GM18907 (cell line): ENCODE measurements around the gene GSTA5.
"Not testable (repeated sequence)": the region's sequence is repeated elsewhere in the genome, so short reads cannot be mapped to it uniquely, and the experiment has no call there.

Experiments used
- ATAC-seq: cut with Tn5 transposase; IDR thresholded peaks from one replicate; pipeline ENCODE4 v1.9.1; 2021; ENCODE audit warnings: mild to moderate bottlenecking, moderate library complexity; ENCODE audit not compliant: unreplicated experiment

GSTA5 gene

DNA sequence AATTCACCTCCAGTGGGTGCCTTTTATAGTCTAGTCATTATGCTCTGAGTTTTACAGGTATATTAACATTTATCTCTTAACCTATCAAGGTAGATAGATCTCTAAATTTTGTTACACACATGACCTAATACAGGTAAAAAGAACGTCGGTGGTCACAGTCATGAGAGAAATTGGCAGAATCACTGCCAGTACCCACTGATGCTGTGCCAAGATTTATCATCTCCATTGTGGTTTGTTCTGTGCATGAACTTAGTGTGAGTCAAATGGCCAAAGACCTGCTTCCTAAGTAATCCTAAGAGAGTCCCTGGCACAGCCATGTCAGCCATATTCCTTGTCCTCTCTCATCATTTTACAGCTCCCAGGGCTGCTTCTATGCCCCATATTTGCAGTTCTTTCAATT, 46.2 kb downstream of the GSTA5 start:
- not testable (repeated sequence) for ATAC-seq

DNA sequence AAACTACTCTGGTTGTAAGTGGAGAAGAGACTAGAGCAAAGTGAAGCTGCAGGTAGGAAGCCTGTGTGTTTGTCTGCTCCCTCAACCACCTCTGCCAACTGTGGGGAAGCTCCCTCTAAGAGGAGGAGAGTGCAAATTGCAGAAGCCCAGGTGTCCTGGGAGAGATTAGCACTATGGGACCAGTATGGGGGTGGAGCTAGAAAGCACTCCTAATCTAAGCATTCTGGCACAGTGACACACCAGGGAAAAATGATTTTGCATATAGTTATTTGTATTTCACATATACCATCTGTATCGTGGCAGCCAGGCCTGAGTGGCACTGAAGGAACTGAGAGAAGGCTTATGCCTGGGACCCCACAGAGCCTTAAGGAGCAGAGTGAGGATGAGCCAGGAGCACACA, 49.8 kb downstream of the GSTA5 start:
- ATAC-seq = no peak

DNA sequence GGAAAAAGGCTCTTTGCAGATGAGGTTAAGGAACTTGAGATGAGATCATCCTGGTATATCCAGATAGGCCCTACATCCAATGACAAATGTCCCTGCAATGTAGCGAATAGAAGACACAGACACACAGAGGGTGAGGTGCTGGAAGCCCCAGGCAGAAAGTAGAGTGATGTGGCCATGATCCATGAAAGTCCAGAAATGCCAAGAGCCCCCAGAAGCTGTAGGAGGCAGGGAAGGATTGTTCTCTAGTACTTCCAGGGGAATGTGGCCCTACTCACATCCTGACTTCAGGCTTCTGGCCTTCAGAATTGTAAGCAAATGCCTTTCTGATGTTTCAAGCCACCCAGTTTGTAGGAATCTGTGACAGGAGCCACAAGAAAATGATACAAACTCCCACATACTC, 51.0 kb downstream of the GSTA5 start:
- not testable (repeated sequence) for ATAC-seq

DNA sequence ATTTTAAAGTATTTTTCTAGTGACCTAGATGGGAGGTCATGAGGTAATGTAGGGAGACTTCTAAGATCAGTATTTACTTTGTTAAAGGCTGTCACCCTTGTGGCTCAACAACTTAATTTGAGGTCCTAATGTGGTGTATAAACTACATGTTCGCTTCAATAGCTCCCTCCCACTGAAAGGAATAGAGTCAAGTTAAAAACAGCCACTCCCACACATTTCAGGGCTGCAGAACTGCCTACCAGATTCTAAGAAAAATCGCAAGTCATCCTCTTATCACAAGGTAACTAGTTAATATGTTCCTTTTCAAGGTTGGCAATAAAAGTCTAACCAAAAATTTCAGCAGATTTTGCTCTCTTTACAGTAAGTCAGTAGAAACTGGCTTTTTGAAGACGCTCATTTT, 52.1 kb downstream of the GSTA5 start:
- no peak for ATAC-seq

- ATAC-seq = no peak
Observed at GRCh38 chr6:52787917-52788316, 52.7 kb downstream of the GSTA5 start.

DNA sequence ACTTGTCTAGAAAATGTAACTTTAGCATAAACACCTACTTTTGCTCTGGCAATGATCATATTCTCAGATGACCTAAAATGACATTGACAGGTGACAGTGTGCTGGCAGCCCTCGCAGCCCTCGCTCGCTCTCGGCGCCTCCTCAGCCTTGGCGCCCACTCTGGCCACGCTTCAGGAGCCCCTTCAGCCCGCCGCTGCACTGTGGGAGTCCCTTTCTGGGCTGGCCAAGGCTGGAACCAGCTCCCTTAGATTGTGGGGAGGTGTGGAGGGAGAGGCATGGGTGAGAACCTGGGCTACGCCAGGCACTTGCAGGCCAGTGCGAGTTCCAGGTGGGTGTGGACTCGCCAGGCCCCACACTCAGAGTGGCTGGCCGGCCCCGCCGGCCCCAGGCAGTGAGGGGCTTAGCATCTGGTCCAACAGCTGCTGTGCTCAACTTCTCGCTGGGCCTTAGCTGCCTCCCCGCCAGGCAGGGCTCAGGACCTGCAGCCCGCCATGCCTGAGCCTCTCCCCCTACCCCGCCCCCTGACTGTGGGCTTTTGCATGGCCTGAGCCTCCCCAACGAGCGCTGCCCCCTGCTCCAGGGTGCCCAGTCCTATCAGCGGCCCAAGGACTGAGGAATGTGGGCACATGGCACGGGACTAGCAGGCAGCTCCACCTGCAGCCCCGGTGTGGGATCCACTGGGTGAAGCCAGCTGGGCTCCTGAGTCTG, 54.2 kb downstream of the GSTA5 start:
- ATAC-seq = no peak

DNA sequence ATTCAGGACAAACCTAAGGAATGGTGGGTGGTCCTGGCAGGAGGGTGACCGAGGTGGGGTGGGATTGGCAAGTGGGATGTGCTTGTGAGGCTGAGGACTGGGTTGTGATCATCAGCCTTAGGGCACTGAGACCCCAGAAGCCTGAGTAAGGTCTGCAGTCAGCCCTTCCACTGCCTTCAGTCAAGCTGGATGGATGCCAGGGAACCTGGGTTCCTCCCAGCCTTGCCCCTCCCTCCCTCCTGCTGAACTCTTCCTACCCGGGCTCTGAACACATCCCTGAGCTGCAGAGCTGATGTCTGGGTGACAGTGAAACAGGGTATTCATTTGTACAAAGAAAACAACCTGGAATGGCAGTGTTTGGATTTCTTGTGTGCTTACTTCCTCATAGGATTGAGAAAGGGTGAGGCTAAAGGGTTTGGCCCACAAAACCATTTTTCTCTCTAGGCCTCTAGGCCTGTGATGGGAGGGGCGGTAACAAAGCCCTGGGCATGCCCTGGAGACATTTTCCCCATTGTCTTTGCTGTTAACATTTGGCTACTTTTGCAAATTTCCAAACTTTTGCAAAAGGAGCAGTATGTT, 57.8 kb downstream of the GSTA5 start:
- not testable (repeated sequence) for ATAC-seq

DNA sequence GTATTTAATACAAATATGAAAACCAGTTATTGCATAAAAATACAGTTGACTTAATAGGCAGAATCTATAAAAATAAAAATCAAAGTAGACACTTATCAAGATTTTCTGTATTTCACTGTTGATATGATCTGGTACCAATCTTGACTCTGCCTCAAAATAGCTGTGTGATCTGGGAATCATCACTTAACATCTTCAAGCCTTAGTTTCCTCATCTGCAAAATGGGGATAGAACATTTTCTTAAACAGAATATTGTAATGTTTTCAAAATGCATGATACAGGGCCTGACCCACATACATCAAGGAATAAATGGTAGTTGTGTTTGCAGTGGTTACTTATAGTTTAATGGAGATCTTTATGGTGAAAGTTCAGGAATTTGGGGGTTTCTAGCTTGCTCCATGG, 58.4 kb downstream of the GSTA5 start:
- ATAC-seq = not testable (repeated sequence)
